Mesenchymal stem cell (in vitro differentiated cells and primary cell): ENCODE measurements around the gene KYNU.

Source experiments
- DNase-seq: peaks from one replicate; pipeline ENCODE4 v3.0.0-alpha.2; 2013
- H2AFZ ChIP-seq: one replicate; pipeline ENCODE4 v1.6.1; 2013; ENCODE audit warnings: low read depth, mild to moderate bottlenecking, control low read depth, inconsistent platforms, low read length, moderate library complexity
- H2AK5ac ChIP-seq: 2 replicates; pipeline ENCODE4 v1.6.1; 2013; ENCODE audit warnings: low read length, moderate library complexity, mild to moderate bottlenecking, inconsistent platforms; ENCODE audit not compliant: severe bottlenecking
- H2BK120ac ChIP-seq: one replicate; pipeline ENCODE4 v1.6.1; 2013; ENCODE audit warnings: low read depth, mild to moderate bottlenecking, inconsistent platforms, low read length, moderate library complexity
- H2BK12ac ChIP-seq, 2 experiments: one replicate each; pipeline ENCODE4 v1.6.1; 2013; ENCODE audit warnings: inconsistent platforms in 2 of 2, low read length in 2 of 2, mild to moderate bottlenecking in 2 of 2, moderate library complexity in 2 of 2, control low read depth in 1 of 2
- H2BK15ac ChIP-seq: one replicate; pipeline ENCODE4 v1.6.1; 2013; ENCODE audit warnings: mild to moderate bottlenecking, low read depth, inconsistent platforms; ENCODE audit not compliant: poor library complexity, severe bottlenecking
- H2BK5ac ChIP-seq: 2 replicates; pipeline ENCODE4 v1.6.1; 2013; ENCODE audit warnings: low read depth, mild to moderate bottlenecking, low read length, control low read depth, inconsistent platforms; ENCODE audit not compliant: poor library complexity, severe bottlenecking
- H3K14ac ChIP-seq, 2 experiments: one replicate each; pipeline ENCODE4 v1.6.1; 2013; ENCODE audit warnings: inconsistent platforms in 2 of 2, low read length in 2 of 2, control low read depth in 1 of 2, mild to moderate bottlenecking in 1 of 2, moderate library complexity in 1 of 2
- H3K18ac ChIP-seq, 2 experiments: one replicate each; pipeline ENCODE4 v1.6.1; 2013; ENCODE audit warnings: inconsistent platforms in 2 of 2, low read length in 2 of 2, control low read depth in 1 of 2, low read depth in 1 of 2, mild to moderate bottlenecking in 1 of 2
- H3K23ac ChIP-seq, 2 experiments: one replicate each; pipeline ENCODE4 v1.6.1; 2013; ENCODE audit warnings: inconsistent platforms in 2 of 2, low read length in 2 of 2, mild to moderate bottlenecking in 2 of 2, moderate library complexity in 2 of 2, control low read depth in 1 of 2
- H3K27ac ChIP-seq: 2 replicates; pipeline ENCODE4 v1.5.1; 2013; ENCODE audit warnings: mild to moderate bottlenecking, moderate library complexity, low read length, control low read depth, inconsistent platforms; ENCODE audit not compliant: poor library complexity, severe bottlenecking
- H3K27me3 ChIP-seq, 2 experiments: 2 replicates each; pipeline versions ENCODE4 v1.6.1 to v1.7.0; 2013; ENCODE audit warnings: low read length in 2 of 2, mild to moderate bottlenecking in 2 of 2, moderate library complexity in 2 of 2, control low read depth in 1 of 2, inconsistent platforms in 1 of 2; ENCODE audit not compliant: control insufficient read depth in 1 of 2, insufficient read depth in 1 of 2
- H3K36me3 ChIP-seq, 2 experiments: 2 replicates each; pipeline versions ENCODE4 v1.6.1 to v1.7.0; 2013; ENCODE audit warnings: low read length in 2 of 2, control low read depth in 1 of 2, inconsistent platforms in 1 of 2, low read depth in 1 of 2, mild to moderate bottlenecking in 1 of 2; ENCODE audit not compliant: insufficient read depth in 2 of 2, control insufficient read depth in 1 of 2
- H3K4ac ChIP-seq, 2 experiments: one replicate each; pipeline ENCODE4 v1.6.1; 2013; ENCODE audit warnings: inconsistent platforms in 2 of 2, low read length in 2 of 2, mild to moderate bottlenecking in 2 of 2, moderate library complexity in 2 of 2, control low read depth in 1 of 2, low read depth in 1 of 2
- H3K4me1 ChIP-seq: 2 replicates; pipeline ENCODE4 v1.6.1; 2013; ENCODE audit warnings: low read depth, low read length, control low read depth; ENCODE audit not compliant: control insufficient read depth, insufficient read depth
- H3K4me2 ChIP-seq: 2 replicates; pipeline ENCODE4 v1.6.1; 2013; ENCODE audit warnings: low read length, mild to moderate bottlenecking, inconsistent platforms; ENCODE audit not compliant: poor library complexity, severe bottlenecking
- H3K4me3 ChIP-seq, 2 experiments: 2 replicates each; pipeline versions ENCODE4 v1.5.1 to v1.7.0; 2013; ENCODE audit warnings: low read length in 2 of 2, mild to moderate bottlenecking in 2 of 2, control low read depth in 1 of 2, low read depth in 1 of 2; ENCODE audit not compliant: insufficient read depth in 1 of 2
- H3K79me1 ChIP-seq: replicated peaks from 2 replicates; pipeline ENCODE4 v1.6.1; 2013; ENCODE audit warnings: mild to moderate bottlenecking, control low read depth, low read length, inconsistent platforms; ENCODE audit not compliant: poor library complexity, severe bottlenecking
- H3K9ac ChIP-seq: 2 replicates; pipeline ENCODE4 v1.7.0; 2013; ENCODE audit warnings: mild to moderate bottlenecking, low read length, moderate library complexity
- H3K9me3 ChIP-seq: 2 replicates; pipeline ENCODE4 v1.7.0; 2013; ENCODE audit warnings: mild to moderate bottlenecking, low read length; ENCODE audit not compliant: control insufficient read depth
- H4K8ac ChIP-seq: one replicate; pipeline ENCODE4 v1.6.1; 2013; ENCODE audit warnings: inconsistent platforms, mild to moderate bottlenecking, low read length, moderate library complexity
- H4K91ac ChIP-seq: one replicate; pipeline ENCODE4 v1.6.1; 2013; ENCODE audit warnings: mild to moderate bottlenecking, low read length, inconsistent platforms
- WGBS: methylation state at CpG from one replicate; pipeline ENCODE4 v1.1.7; 2013; ENCODE audit warnings: mixed read lengths; 5-methylcytosine and 5-hydroxymethylcytosine counted together

The KYNU gene

GRCh38 chr2:143015656-143016055 lies 138.2 kb downstream of the KYNU start:
- H3K9me3 ChIP-seq = no peaks in the 10 kb centered on the region
- H3K18ac ChIP-seq = no peak overlapping the region
- H2BK120ac ChIP-seq = no peak overlapping the region
- H2AK5ac ChIP-seq = no peak overlapping the region
- H2BK15ac ChIP-seq = no peak overlapping the region
- H3K27ac ChIP-seq = no peak overlapping the region
- H2BK12ac ChIP-seq = no peak overlapping the region
- WGBS = 64% methylated on average over 3 of the region's 4 CpGs
- no peak overlapping the region for H2BK5ac ChIP-seq
- no peak overlapping the region for H3K14ac ChIP-seq
- no peak overlapping the region for H4K8ac ChIP-seq
- H3K27me3 ChIP-seq = no peaks in the 10 kb centered on the region
- no peaks in the 10 kb centered on the region for H3K79me1 ChIP-seq
- H3K4me2 ChIP-seq = no peak overlapping the region
- H3K4me1 ChIP-seq = no peaks in the 10 kb centered on the region
- no peak overlapping the region for H4K91ac ChIP-seq
- peak overlapping the region; percentile 61 for H3K9ac ChIP-seq
- no peak overlapping the region for H3K4ac ChIP-seq
- no peaks in the 10 kb centered on the region for H3K36me3 ChIP-seq
- peak overlapping the region in 1 of 2 experiments; percentile 10 for H3K4me3 ChIP-seq
- H2AFZ ChIP-seq = no peak overlapping the region
- peak; percentile 39 for DNase-seq
- H3K23ac ChIP-seq = no peak overlapping the region

- H3K18ac ChIP-seq = no peak overlapping the region
- H3K27me3 ChIP-seq = no peaks in the 10 kb centered on the region
- H3K23ac ChIP-seq = no peak overlapping the region
- peak; percentile 43 for DNase-seq
- H4K91ac ChIP-seq = no peak overlapping the region
- H3K9me3 ChIP-seq = no peaks in the 10 kb centered on the region
- no peak overlapping the region for H3K9ac ChIP-seq
- 11% methylated on average over 28 of the region's 28 CpGs for WGBS
- H3K27ac ChIP-seq = no peak overlapping the region
- no peak overlapping the region for H3K4ac ChIP-seq
- H2BK12ac ChIP-seq = no peak overlapping the region
- H4K8ac ChIP-seq = no peak overlapping the region
- H3K4me3 ChIP-seq = peak overlapping the region; percentile 39 to 56
- H3K4me2 ChIP-seq = peak overlapping the region; percentile 92
- peak overlapping the region in 1 of 2 experiments; percentile 18 for H3K14ac ChIP-seq
- no peaks in the 10 kb centered on the region for H3K79me1 ChIP-seq
- no peaks in the 10 kb centered on the region for H3K36me3 ChIP-seq
- peaks cover 6% of the 10 kb centered on the region for H3K4me1 ChIP-seq
- peak overlapping the region; percentile 64 for H2AFZ ChIP-seq
- no peak overlapping the region for H2BK15ac ChIP-seq
- H2BK120ac ChIP-seq = no peak overlapping the region
- H2BK5ac ChIP-seq = no peak overlapping the region
- H2AK5ac ChIP-seq = no peak overlapping the region
Measured at GRCh38 chr2:143026411-143027054, 149.1 kb downstream of the KYNU start.

GRCh38 chr2:143029141-143029540 lies 151.7 kb downstream of the KYNU start:
- no peaks in the 10 kb centered on the region for H3K27me3 ChIP-seq
- 100% methylated on average over 2 of the region's 2 CpGs for WGBS
- H3K9me3 ChIP-seq = no peaks in the 10 kb centered on the region

GRCh38 chr2:143030127-143030526 lies 152.7 kb downstream of the KYNU start:
- no peak overlapping the region for H4K91ac ChIP-seq
- H3K4me2 ChIP-seq = no peak overlapping the region
- H3K27ac ChIP-seq = no peak overlapping the region
- DNase-seq = peak; percentile 24
- WGBS = 72% methylated on average over 2 of the region's 2 CpGs
- H3K9me3 ChIP-seq = no peaks in the 10 kb centered on the region
- H3K36me3 ChIP-seq = no peaks in the 10 kb centered on the region
- H3K4me3 ChIP-seq = no peak overlapping the region
- no peak overlapping the region for H3K14ac ChIP-seq
- no peak overlapping the region for H2BK120ac ChIP-seq
- no peak overlapping the region for H2BK5ac ChIP-seq
- no peak overlapping the region for H2AK5ac ChIP-seq
- no peaks in the 10 kb centered on the region for H3K27me3 ChIP-seq
- H3K18ac ChIP-seq = no peak overlapping the region
- no peak overlapping the region for H3K23ac ChIP-seq
- no peak overlapping the region for H3K9ac ChIP-seq
- peaks cover 6% of the 10 kb centered on the region for H3K4me1 ChIP-seq
- H2BK12ac ChIP-seq = no peak overlapping the region
- no peak overlapping the region for H2BK15ac ChIP-seq
- H3K79me1 ChIP-seq = no peaks in the 10 kb centered on the region
- no peak overlapping the region for H2AFZ ChIP-seq
- no peak overlapping the region for H4K8ac ChIP-seq
- H3K4ac ChIP-seq = no peak overlapping the region

More at GRCh38 chr2:143029141-143029540, 151.7 kb downstream of the KYNU start:
- Histone ChIP-seq H3K23ac (no peak overlapping the region), H2AK5ac (no peak overlapping the region), H4K8ac (no peak overlapping the region), H2BK120ac (no peak overlapping the region), H3K4me1 (peaks cover 6% of the 10 kb centered on the region), H3K9ac (no peak overlapping the region), H3K4me2 (no peak overlapping the region), H2AFZ (no peak overlapping the region), H2BK15ac (no peak overlapping the region), H3K18ac (peak overlapping the region in 1 of 2 experiments; percentile 34), H3K4ac (no peak overlapping the region), H2BK12ac (no peak overlapping the region), H3K4me3 (no peak overlapping the region), H3K14ac (no peak overlapping the region), H3K79me1 (no peaks in the 10 kb centered on the region), H4K91ac (no peak overlapping the region), H2BK5ac (no peak overlapping the region), H3K36me3 (no peaks in the 10 kb centered on the region), H3K27ac (no peak overlapping the region)
- DNase-seq = no peak
